K562 (cell line): ENCODE data around the gene EPHA2. TPM values are rescaled to one million over a fixed set of nuclear protein-coding genes. Genes with fewer than 3 reads are reported as not detected.
A peak's percentile ranks its signal among the peaks of the same experiment; 100 is the strongest.

Source experiments
- EGR1 ChIP-seq: fragments of 450-650 bp; conservative IDR thresholded peaks from 2 replicates; pipeline ENCODE4 v1.6.1; 2017; ENCODE audit warnings: mild to moderate bottlenecking
- EP400 ChIP-seq: fragments of 450-650 bp; IDR thresholded peaks from 2 replicates; pipeline ENCODE4 v1.6.1; 2017; ENCODE audit warnings: antibody characterized with exemption, mild to moderate bottlenecking, moderate library complexity
- HDAC1 ChIP-seq, 2 experiments: fragments of 450-650 bp; IDR thresholded peaks; 2 replicates each; pipeline ENCODE4 v1.6.1; 2016 to 2017; ENCODE audit warnings: inconsistent platforms in 1 of 2, mild to moderate bottlenecking in 1 of 2, moderate library complexity in 1 of 2
- HNRNPK ChIP-seq: fragments of 200-400 bp; formaldehyde crosslinking; IDR thresholded peaks from one replicate; pipeline ENCODE4 v1.6.1; 2018; ENCODE audit warnings: mild to moderate bottlenecking, low read depth, low read length; ENCODE audit not compliant: poor library complexity, severe bottlenecking
- PCBP1 ChIP-seq: fragments of 200-400 bp; formaldehyde crosslinking; IDR thresholded peaks from 2 replicates; pipeline ENCODE4 v1.6.1; 2018; ENCODE audit warnings: mild to moderate bottlenecking, low read depth, low read length; ENCODE audit not compliant: poor library complexity, severe bottlenecking
- U2AF1 ChIP-seq: fragments of 200-400 bp; formaldehyde crosslinking; optimal IDR thresholded peaks from 2 replicates; pipeline ENCODE3; 2017; ENCODE audit warnings: mild to moderate bottlenecking, low read depth, low read length, moderate library complexity
- ZNF324 ChIP-seq: fragments of 250-450 bp; sonication (Bioruptor Pico); IDR thresholded peaks from 2 replicates; pipeline ENCODE4 v1.4.0; 2020; ENCODE audit warnings: mild to moderate bottlenecking
- polyA plus RNA-seq, 8 experiments: library from polyadenylated mRNA; depleted of rRNA in 4 of 8; stranded (reverse) in 5 of 8; unstranded in 3 of 8; fragments of >200 nt; fragmentation: Nextera tagmentation in 2 of 8; fragmentation: Illumina TruSeq in 1 of 8; extraction: Ambion mirVana in 2 of 8; extraction: Trizol in 1 of 8; gene quantifications; 2 replicates each; pipeline versions ENCODE4 v1.2.1 to v1.2.3, GENCODE V29; 2011 to 2014; ENCODE audit warnings: inconsistent platforms in 1 of 8, missing spikeins in 1 of 8
- total RNA-seq, 7 experiments: library from RNA; depleted of rRNA in 6 of 7; stranded (reverse); fragments of >200 nt in 6 of 7; fragmentation: Illumina TruSeq in 2 of 7; extraction: Trizol in 2 of 7; gene quantifications; 2 replicates each; pipeline versions ENCODE4 v1.2.1 to v1.2.3, GENCODE V29; 2011 to 2021; ENCODE audit warnings: low replicate concordance in 1 of 7
- TF ChIP-seq, protein P1 (sequence below), 2 experiments: fragments of 450-650 bp in 1 of 2; sonication (generic) in 1 of 2; formaldehyde crosslinking in 1 of 2; IDR thresholded peaks; 2 replicates each; pipeline versions ENCODE4 v1.7.1 to v1.9.0; 2016 to 2022; ENCODE audit warnings: inconsistent platforms in 1 of 2, mild to moderate bottlenecking in 1 of 2, missing genetic modification reagents in 1 of 2
- TF ChIP-seq, protein P2 (sequence below): sonication (generic); formaldehyde crosslinking; IDR thresholded peaks from 2 replicates; pipeline ENCODE4 v1.5.0; 2020; ENCODE audit warnings: missing genetic modification reagents
- TF ChIP-seq, protein P3 (sequence below), 2 experiments: fragments of 200-800 bp in 1 of 2; sonication (Bioruptor generic) in 1 of 2; sonication (generic) in 1 of 2; formaldehyde crosslinking in 1 of 2; IDR thresholded peaks in 1 of 2; conservative IDR thresholded peaks in 1 of 2; 2 replicates each; pipeline versions ENCODE4 v1.5.0 to v1.6.1; 2016 to 2020; ENCODE audit warnings: missing compliant biosample characterization in 1 of 2, missing genetic modification characterization in 1 of 2, missing genetic modification reagents in 1 of 2
- TF ChIP-seq, protein P4 (sequence below): fragments of 450-650 bp; formaldehyde crosslinking; IDR thresholded peaks from 2 replicates; pipeline ENCODE4 v1.4.0; 2020; ENCODE audit warnings: mild to moderate bottlenecking, moderate library complexity

EPHA2 gene
- total and polyA plus RNA-seq, 9 of the 15 experiments (the other 6 are each of a cell fraction or from before 2014, with no cell fraction given) = 0.04 to 0.40 (median 0.07) TPM; not detected in 4

DNA sequence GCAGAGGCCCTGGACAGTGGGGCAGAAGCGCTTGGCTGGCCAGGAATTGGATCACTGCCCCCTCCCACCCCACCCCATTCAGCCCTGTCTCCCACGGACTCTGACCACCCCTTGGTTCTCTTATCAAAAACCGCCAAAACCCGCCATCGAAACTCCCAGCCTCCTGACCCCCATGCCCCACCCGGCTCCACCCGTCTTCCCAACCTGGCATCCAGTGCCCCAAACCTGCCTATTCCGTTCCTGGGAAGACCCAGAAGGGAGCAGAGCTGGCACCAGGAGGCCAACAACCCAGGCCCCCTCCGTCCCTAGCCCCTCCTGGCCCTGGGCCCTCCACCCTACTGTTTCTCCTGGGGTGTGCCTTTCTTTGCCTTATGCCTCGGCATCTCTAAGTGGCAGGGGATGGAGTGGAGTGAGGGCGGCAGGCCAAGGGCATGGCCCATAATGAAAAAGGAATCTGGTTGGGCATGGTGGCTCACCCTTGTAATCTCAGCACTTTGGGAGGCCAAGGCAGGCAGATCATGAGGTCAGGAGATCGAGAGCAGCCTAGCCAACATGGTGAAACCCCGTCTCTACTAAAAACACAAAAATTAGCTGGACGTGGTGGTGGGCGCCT is 16.5 kb upstream of the EPHA2 start (continued):
- TF ChIP-seq, protein P1, sequence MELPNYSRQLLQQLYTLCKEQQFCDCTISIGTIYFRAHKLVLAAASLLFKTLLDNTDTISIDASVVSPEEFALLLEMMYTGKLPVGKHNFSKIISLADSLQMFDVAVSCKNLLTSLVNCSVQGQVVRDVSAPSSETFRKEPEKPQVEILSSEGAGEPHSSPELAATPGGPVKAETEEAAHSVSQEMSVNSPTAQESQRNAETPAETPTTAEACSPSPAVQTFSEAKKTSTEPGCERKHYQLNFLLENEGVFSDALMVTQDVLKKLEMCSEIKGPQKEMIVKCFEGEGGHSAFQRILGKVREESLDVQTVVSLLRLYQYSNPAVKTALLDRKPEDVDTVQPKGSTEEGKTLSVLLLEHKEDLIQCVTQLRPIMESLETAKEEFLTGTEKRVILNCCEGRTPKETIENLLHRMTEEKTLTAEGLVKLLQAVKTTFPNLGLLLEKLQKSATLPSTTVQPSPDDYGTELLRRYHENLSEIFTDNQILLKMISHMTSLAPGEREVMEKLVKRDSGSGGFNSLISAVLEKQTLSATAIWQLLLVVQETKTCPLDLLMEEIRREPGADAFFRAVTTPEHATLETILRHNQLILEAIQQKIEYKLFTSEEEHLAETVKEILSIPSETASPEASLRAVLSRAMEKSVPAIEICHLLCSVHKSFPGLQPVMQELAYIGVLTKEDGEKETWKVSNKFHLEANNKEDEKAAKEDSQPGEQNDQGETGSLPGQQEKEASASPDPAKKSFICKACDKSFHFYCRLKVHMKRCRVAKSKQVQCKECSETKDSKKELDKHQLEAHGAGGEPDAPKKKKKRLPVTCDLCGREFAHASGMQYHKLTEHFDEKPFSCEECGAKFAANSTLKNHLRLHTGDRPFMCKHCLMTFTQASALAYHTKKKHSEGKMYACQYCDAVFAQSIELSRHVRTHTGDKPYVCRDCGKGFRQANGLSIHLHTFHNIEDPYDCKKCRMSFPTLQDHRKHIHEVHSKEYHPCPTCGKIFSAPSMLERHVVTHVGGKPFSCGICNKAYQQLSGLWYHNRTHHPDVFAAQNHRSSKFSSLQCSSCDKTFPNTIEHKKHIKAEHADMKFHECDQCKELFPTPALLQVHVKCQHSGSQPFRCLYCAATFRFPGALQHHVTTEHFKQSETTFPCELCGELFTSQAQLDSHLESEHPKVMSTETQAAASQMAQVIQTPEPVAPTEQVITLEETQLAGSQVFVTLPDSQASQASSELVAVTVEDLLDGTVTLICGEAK (IDR thresholded peaks at IDR 0.05) = 0 out of 2 replicates have a peak, but pooled peaks have one; percentile 4
- TF ChIP-seq, protein P1 (CRISPR knock-in tag; IDR thresholded peaks at IDR 0.05) = no peak
- TF ChIP-seq, protein P2, sequence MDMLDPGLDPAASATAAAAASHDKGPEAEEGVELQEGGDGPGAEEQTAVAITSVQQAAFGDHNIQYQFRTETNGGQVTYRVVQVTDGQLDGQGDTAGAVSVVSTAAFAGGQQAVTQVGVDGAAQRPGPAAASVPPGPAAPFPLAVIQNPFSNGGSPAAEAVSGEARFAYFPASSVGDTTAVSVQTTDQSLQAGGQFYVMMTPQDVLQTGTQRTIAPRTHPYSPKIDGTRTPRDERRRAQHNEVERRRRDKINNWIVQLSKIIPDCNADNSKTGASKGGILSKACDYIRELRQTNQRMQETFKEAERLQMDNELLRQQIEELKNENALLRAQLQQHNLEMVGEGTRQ = no peak
- TF ChIP-seq, protein P3, sequence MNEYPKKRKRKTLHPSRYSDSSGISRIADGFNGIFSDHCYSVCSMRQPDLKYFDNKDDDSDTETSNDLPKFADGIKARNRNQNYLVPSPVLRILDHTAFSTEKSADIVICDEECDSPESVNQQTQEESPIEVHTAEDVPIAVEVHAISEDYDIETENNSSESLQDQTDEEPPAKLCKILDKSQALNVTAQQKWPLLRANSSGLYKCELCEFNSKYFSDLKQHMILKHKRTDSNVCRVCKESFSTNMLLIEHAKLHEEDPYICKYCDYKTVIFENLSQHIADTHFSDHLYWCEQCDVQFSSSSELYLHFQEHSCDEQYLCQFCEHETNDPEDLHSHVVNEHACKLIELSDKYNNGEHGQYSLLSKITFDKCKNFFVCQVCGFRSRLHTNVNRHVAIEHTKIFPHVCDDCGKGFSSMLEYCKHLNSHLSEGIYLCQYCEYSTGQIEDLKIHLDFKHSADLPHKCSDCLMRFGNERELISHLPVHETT (CRISPR knock-in tag; conservative IDR thresholded peaks at IDR 0.05 in 1 of 2, IDR thresholded peaks at IDR 0.05 in 1 of 2) = no peak
- no peak for TF ChIP-seq EP400
- TF ChIP-seq, protein P4, sequence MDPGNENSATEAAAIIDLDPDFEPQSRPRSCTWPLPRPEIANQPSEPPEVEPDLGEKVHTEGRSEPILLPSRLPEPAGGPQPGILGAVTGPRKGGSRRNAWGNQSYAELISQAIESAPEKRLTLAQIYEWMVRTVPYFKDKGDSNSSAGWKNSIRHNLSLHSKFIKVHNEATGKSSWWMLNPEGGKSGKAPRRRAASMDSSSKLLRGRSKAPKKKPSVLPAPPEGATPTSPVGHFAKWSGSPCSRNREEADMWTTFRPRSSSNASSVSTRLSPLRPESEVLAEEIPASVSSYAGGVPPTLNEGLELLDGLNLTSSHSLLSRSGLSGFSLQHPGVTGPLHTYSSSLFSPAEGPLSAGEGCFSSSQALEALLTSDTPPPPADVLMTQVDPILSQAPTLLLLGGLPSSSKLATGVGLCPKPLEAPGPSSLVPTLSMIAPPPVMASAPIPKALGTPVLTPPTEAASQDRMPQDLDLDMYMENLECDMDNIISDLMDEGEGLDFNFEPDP (CRISPR knock-in tag) = peak; percentile 26; the same call in 1 of the 2 replicates
- TF ChIP-seq ZNF324 (CRISPR knock-in tag) = no peak
- no peak for TF ChIP-seq EGR1
- no peak for TF ChIP-seq PCBP1
- no peak for TF ChIP-seq U2AF1
- TF ChIP-seq HDAC1 (IDR thresholded peaks at IDR 0.05) = 0 out of 4 replicates have a peak, but pooled peaks of 1 of the 2 experiments have one; percentile 11
- TF ChIP-seq HNRNPK = no peak
